Rectal smooth muscle tissue (tissue), 1 donor: ENCODE data around the gene ATP1B4.

ENCODE experiments used
- H3K27ac ChIP-seq: one replicate; pipeline ENCODE4 v1.7.0; 2013; ENCODE audit warnings: low read depth, low read length, inconsistent platforms
- H3K27me3 ChIP-seq: one replicate; pipeline ENCODE4 v1.7.0; 2013; ENCODE audit warnings: low read length; ENCODE audit not compliant: control insufficient read depth, insufficient read depth
- H3K36me3 ChIP-seq: one replicate; pipeline ENCODE4 v1.7.0; 2013; ENCODE audit warnings: low read length; ENCODE audit not compliant: control insufficient read depth, insufficient read depth
- H3K4me1 ChIP-seq: one replicate; pipeline ENCODE4 v1.7.0; 2013; ENCODE audit warnings: low read length; ENCODE audit not compliant: control insufficient read depth, insufficient read depth
- H3K4me3 ChIP-seq: one replicate; pipeline ENCODE4 v1.7.0; 2013; ENCODE audit warnings: low read length
- H3K9ac ChIP-seq: one replicate; pipeline ENCODE4 v1.7.0; 2013; ENCODE audit warnings: low read length

Gene ATP1B4

DNA sequence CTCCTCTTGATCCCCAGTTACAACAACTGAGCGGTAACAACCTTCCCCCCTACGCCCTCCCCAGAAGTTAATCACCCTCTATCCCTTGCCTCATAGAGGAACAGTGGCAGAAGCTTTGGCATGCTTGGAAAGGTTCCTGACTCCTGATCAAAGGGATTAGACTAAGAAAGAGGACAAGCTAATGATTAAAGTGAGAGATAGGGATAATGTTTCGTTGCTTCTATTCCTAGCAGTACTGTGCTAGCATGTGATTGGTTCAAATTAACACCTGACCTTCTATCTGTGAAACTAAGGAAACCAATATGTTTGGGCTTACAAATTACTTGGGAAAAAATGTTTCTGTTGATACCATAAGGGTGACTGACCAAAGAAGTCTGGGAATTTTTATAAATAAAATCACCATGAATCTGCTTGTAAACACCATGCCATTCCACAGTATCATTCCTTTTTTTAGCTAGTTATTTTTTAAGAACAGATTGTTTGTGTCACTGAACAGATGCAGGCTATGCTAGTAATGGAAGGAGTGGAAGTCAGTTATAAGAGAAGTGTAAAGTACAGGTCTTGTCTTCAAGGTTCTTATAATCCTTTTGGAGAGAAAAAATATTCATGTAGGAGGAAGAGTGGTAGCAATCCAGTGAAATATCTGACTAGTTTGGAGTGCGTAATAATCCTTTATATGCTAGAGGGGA, 11.3 kb upstream of the ATP1B4 start:
- Histone ChIP-seq H3K4me1 (no peaks in the 10 kb centered on the region), H3K9ac (no peak overlapping the region)

DNA sequence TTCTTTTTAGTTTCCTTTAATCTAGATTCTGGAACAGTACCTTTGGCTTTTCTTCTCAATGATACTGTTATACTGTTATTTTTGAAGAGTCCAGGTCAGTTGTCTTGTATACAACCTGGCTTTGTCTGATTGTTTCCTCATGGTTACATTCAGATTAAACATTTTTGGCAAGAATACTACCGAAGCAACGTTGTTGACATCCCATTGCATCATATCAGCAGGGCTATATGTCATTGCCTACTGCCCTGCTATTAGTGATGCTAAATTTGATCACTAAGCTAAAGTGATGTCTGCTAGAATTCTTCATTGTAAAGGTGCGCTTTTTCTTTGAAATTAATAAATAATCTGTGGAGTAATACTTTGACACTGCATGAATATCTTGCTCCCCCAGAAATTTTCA, 5.8 kb upstream of the ATP1B4 start:
- no peak overlapping the region for H3K27ac ChIP-seq

More for the DNA sequence above, 11.3 kb upstream of the ATP1B4 start:
- Histone ChIP-seq H3K4me3 (no peak overlapping the region), H3K27me3 (no peaks in the 10 kb centered on the region), H3K27ac (no peak overlapping the region), H3K36me3 (no peaks in the 10 kb centered on the region)

DNA sequence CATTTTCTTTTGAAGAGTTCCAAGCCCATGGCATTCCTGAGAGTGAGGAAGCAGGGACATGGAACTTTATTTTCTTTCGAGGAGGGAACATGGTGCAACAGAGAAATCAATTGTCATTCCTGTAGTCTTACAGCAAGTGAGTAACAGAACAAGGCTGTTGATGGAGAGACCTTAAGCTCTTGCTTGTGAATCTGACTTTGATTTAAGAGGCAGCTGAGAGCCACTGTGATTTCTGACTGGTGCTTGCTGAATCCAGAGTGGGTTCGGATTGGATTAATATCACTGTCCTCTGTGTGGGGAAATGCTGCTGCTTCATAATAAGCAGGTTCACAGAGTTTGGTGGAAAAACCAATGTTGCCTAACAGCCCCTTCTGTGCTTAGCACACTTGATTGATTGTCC, 4.7 kb upstream of the ATP1B4 start:
- Histone ChIP-seq H3K4me1 (no peaks in the 10 kb centered on the region), H3K9ac (no peak overlapping the region), H3K36me3 (no peaks in the 10 kb centered on the region), H3K4me3 (no peak overlapping the region), H3K27me3 (no peaks in the 10 kb centered on the region), H3K27ac (no peak overlapping the region)

More for the DNA sequence above, 5.8 kb upstream of the ATP1B4 start:
- Histone ChIP-seq H3K36me3 (no peaks in the 10 kb centered on the region), H3K4me1 (no peaks in the 10 kb centered on the region), H3K27me3 (no peaks in the 10 kb centered on the region), H3K9ac (no peak overlapping the region), H3K4me3 (no peak overlapping the region)

DNA sequence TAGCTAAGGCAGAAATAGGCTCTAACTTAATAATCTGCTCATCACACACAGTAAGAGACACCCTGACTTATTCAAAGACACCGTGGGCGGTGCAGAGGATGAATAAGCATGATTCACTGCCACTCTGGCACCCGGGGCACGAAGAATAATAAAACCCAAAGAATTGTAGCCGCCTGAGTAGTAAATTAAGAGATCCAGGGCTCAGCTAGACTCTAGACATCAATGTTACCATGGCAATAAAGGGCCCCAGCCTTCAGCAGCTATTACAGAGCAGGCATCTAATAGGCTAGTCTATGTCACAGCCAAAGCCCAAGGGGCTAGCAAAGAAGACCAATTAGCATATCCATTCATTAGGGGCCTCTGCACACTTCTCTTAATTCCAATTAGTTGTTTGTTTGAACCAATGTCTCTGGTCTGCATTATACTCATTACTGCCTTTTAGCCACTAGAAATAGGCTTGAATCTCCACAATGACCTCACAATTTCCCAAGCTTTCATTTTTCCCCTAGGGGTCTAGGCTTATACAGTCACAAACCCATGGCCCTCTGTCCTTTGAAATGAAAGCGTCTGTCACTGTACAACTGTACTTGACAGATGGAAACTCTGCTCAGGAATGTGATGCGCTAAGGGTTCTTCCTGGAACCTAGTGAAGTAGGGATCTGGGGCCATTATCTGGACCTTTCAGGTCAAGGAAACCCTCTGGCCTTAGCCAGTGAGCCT, 3.0 kb upstream of the ATP1B4 start:
- Histone ChIP-seq H3K27me3 (no peaks in the 10 kb centered on the region), H3K4me1 (no peaks in the 10 kb centered on the region), H3K36me3 (no peaks in the 10 kb centered on the region), H3K9ac (no peak overlapping the region), H3K27ac (no peak overlapping the region), H3K4me3 (no peak overlapping the region)

DNA sequence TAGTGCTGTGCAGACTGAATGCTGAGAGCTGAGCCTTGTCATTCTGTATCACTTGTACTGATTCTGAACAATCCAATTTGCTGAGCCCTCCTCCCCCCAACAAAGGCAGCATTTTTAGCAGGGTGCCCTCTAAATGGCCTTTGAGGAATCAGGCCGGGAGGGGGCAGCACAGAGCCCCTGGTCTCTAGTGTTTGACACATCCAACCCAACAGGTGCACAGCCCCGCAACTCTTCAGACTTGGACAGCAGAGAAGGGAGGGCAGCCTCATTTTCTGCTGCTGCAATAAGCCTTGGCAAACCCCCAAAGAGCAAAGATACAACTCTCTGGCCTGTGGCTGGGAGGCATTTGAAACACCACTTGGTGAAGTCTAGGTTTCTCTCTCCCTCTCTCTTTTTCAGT, 3.4 kb downstream of the ATP1B4 start:
- Histone ChIP-seq H3K4me1 (no peaks in the 10 kb centered on the region), H3K36me3 (no peaks in the 10 kb centered on the region), H3K27ac (no peak overlapping the region), H3K9ac (no peak overlapping the region), H3K4me3 (no peak overlapping the region), H3K27me3 (no peaks in the 10 kb centered on the region)

DNA sequence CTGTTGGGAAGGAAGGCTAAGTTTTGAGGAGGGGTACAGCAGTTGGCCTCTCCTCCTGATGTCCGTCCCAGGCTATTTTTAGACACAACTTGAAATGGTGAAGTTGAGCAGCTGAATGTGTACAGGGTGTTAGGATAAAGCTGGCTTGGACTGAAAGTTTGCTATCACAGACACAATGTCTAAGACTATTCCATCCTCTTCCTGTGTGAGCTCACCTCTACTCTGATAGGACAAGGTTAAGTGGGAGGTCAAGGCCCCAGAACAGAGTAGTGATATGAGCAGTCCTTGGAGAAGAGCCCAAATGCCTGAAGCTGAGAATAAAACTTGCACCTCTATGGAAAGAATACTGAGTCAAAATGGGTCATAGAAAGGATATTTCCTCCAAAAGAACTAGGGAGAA, 4.1 kb downstream of the ATP1B4 start:
- no peaks in the 10 kb centered on the region for H3K27me3 ChIP-seq
- H3K9ac ChIP-seq = no peak overlapping the region
- no peaks in the 10 kb centered on the region for H3K4me1 ChIP-seq
- no peak overlapping the region for H3K4me3 ChIP-seq
- H3K36me3 ChIP-seq = no peaks in the 10 kb centered on the region
- no peak overlapping the region for H3K27ac ChIP-seq

DNA sequence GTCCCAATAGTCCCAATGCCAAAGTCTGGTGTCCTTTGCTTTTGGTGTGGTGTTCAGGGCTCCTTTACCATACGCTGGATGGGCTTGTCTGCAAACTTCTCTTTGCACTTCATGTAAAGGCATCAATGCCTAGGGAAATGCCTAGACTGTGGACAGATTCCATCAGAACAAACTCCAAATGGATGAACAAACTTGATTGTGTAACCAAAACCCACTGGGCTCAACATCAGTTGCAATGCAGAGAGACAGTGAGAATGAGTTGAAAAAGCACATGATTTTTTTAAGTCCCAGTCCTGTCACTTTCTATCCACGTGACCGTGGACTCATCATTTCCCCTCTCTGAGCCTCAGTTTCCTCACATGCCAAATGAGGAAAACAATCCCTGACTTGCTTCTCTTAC, 4.9 kb downstream of the ATP1B4 start:
- Histone ChIP-seq H3K27me3 (no peaks in the 10 kb centered on the region), H3K4me1 (no peaks in the 10 kb centered on the region), H3K27ac (no peak overlapping the region)

DNA sequence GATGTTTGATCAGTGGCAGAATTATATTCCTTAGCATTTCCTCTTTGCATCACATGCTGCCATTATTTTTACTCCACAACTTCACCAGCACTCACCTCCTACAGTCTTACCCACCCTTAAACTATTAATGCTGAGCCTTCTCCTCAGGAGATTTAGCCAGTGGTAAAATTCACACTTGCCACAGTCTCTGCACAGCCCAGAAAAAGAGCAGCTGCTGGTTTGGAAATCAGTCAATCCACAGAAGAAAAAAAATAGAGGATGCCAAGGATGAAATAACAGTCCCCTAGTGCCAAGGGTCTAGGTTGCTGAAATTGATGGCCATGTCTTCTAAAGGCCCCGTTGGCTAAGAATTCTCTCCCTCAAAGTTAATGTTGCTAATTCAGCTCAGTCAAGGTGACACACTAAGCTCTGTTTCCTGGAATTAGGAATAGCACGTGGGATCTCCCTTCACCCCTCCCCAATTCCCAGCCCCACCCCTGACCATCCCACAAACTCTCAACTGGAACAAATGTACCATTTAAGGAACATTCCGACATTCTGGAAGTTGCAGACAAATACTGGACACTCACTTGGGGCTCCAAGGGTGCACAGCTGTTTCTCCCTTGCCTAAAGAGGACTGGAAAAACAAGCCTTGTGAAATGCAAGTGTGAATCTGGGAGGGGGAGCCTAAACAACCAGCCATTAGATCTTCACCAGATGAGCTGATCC, 5.7 kb downstream of the ATP1B4 start:
- Histone ChIP-seq H3K27ac (no peak overlapping the region), H3K36me3 (no peaks in the 10 kb centered on the region), H3K4me1 (no peaks in the 10 kb centered on the region), H3K9ac (no peak overlapping the region), H3K27me3 (no peaks in the 10 kb centered on the region), H3K4me3 (no peak overlapping the region)

More for the DNA sequence above, 4.9 kb downstream of the ATP1B4 start:
- Histone ChIP-seq H3K9ac (no peak overlapping the region), H3K4me3 (no peak overlapping the region), H3K36me3 (no peaks in the 10 kb centered on the region)

DNA sequence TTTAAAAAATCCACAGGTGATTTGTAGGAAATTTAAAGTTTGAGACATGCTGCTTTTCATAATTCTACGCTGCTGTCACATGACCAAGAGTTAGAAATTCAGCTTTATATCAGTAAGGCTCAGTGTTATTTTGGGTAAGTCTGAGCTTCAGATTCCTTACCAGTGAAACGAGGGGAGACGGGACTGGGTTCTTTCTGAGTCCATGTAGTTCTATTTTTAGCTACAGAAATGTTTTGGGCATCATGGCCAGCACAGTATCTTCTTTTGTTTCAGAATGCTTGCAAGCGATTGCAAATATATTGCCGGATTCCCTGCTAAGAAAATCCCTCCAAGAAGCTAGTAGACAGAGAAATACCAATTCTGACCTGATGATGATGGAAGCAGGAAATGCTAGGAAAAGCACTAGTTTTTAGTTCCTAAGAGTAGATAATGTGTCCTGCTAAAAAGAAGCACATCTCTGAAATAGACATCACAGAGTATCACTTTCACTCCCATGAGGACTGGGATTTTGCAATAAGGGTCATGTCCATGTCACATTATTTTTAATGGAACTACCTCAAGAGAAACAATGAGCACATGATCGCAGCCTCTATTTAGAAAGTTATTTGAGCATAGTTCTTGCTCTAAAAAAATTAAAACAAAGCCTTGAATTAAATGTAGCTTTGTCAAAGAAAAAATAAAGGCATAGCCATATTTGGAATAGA, 10.9 kb downstream of the ATP1B4 start:
- Histone ChIP-seq H3K27ac (no peak overlapping the region), H3K36me3 (no peaks in the 10 kb centered on the region), H3K4me3 (no peak overlapping the region), H3K27me3 (no peaks in the 10 kb centered on the region), H3K4me1 (no peaks in the 10 kb centered on the region), H3K9ac (no peak overlapping the region)

DNA sequence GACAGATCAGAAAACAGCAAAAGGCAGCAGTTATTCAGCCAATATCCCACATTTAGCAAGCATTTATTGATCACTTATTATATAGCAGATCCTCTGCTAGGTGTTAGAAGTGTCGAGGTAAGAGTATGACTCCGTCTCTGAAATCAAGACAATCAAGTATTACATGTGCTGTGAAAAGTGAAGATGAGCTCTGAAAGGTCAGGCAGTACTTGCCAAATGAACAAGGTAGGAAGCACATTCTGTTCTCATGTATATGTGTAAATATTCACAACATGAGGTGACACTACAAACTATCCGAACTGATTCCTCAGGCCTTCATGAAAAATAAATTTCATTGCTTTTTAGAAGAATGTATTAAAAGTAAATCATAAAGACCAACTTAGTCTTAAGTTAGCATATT, 15.3 kb downstream of the ATP1B4 start:
- Histone ChIP-seq H3K36me3 (no peaks in the 10 kb centered on the region), H3K4me1 (no peaks in the 10 kb centered on the region), H3K27me3 (no peaks in the 10 kb centered on the region), H3K27ac (no peak overlapping the region), H3K9ac (no peak overlapping the region), H3K4me3 (no peak overlapping the region)

DNA sequence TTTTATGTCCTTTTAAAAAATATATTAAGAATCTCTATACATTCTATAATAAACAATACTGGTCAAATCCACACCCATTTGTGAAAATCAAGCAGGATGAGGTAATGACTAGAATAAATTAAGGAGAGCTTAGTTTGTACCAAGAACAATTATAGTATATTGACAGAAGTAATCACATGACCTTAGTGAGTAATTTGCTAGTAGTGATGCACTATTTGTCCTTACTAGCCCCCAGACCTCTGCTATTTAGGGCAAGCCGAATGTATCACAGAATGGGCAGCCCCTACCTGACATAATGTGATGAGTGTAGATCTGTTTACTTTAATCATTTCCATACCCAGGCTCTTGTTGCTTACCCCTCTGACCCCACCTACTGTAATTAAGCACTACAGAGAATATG, 15.8 kb downstream of the ATP1B4 start:
- H3K27ac ChIP-seq = no peak overlapping the region
- no peak overlapping the region for H3K4me3 ChIP-seq
- no peak overlapping the region for H3K9ac ChIP-seq
- no peaks in the 10 kb centered on the region for H3K36me3 ChIP-seq
- H3K27me3 ChIP-seq = no peaks in the 10 kb centered on the region
- H3K4me1 ChIP-seq = no peaks in the 10 kb centered on the region

DNA sequence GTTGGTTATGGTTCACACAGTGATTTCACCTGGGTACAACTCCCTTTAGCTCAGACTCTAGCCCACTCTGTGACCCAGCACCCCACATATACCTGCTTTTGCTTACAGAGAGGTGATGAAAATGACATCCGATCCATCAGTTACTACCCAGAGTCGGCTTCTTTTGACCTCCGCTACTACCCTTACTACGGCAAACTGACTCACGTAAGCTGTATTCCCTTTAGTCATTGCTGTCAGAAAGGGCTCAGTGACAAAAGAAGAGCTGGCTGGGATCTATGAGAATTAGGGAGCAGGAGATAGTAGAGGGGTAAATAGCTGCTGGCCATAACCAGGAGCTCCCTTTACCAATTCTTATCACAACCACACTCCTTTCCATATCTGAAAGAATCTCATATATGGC, 16.7 kb downstream of the ATP1B4 start:
- Histone ChIP-seq H3K4me3 (no peak overlapping the region), H3K27ac (no peak overlapping the region), H3K4me1 (no peaks in the 10 kb centered on the region), H3K36me3 (no peaks in the 10 kb centered on the region), H3K27me3 (no peaks in the 10 kb centered on the region), H3K9ac (no peak overlapping the region)
